Keratinocyte (primary cell): ENCODE data around the gene ITIH1. TPM values are rescaled to one million over a fixed set of nuclear protein-coding genes. Genes with fewer than 3 reads are reported as not detected.

Source experiments
- DNase-seq: peaks from one replicate; pipeline ENCODE4 v3.0.0-alpha.2; 2011; ENCODE audit warnings: low read depth, missing footprints, low spot score
- FAIRE-seq: peaks from 2 replicates; lab custom pipeline; 2011; peaks lifted over from hg19 to GRCh38; lab: Jason Lieb, UNC
- H2AFZ ChIP-seq: 2 replicates; pipeline ENCODE4 v1.6.0; 2012; ENCODE audit warnings: low read length, control low read depth, inconsistent platforms; ENCODE audit not compliant: control insufficient read depth
- H3K27ac ChIP-seq: 2 replicates; pipeline ENCODE4 v1.5.1; 2011; ENCODE audit warnings: low read length; ENCODE audit not compliant: control insufficient read depth, insufficient read depth
- H3K27me3 ChIP-seq: 3 replicates; pipeline ENCODE4 v1.6.0; 2011; ENCODE audit warnings: low read length; ENCODE audit not compliant: control insufficient read depth, insufficient read depth; ENCODE audit errors: extremely low read depth
- H3K36me3 ChIP-seq, 2 experiments: 2 replicates in 1 of 2; 3 replicates in 1 of 2; pipeline ENCODE4 v1.5.1; 2011; ENCODE audit warnings: low read length in 2 of 2, mild to moderate bottlenecking in 1 of 2; ENCODE audit not compliant: control insufficient read depth in 2 of 2, insufficient read depth in 2 of 2; ENCODE audit errors: extremely low read depth in 1 of 2
- H3K4me1 ChIP-seq: 3 replicates; pipeline ENCODE4 v1.5.1; 2011; ENCODE audit warnings: low read length; ENCODE audit not compliant: control insufficient read depth, insufficient read depth; ENCODE audit errors: extremely low read depth
- H3K4me2 ChIP-seq: 3 replicates; pipeline ENCODE4 v1.6.0; 2011; ENCODE audit warnings: low read depth, low read length; ENCODE audit not compliant: control insufficient read depth, insufficient read depth; ENCODE audit errors: extremely low read depth
- H3K4me3 ChIP-seq, 3 experiments: fragments of 200-600 bp in 1 of 3; sonication (generic) in 1 of 3; 2 replicates in 2 of 3; 3 replicates in 1 of 3; pipeline ENCODE4 v1.5.1; 2011 to 2016; ENCODE audit warnings: low read length in 3 of 3, mild to moderate bottlenecking in 3 of 3, control low read depth in 2 of 3, inconsistent platforms in 1 of 3, low read depth in 1 of 3, mixed read lengths in 1 of 3, mixed run types in 1 of 3, moderate library complexity in 1 of 3; ENCODE audit not compliant: control insufficient read depth in 2 of 3, insufficient read depth in 2 of 3; ENCODE audit errors: extremely low read depth in 1 of 3
- H3K79me2 ChIP-seq: 2 replicates; pipeline ENCODE4 v1.6.0; 2012; ENCODE audit warnings: low read length; ENCODE audit not compliant: control insufficient read depth, insufficient read depth
- H3K9ac ChIP-seq: 3 replicates; pipeline ENCODE4 v1.6.0; 2011; ENCODE audit warnings: low read length; ENCODE audit not compliant: control insufficient read depth, insufficient read depth; ENCODE audit errors: extremely low read depth
- H3K9me1 ChIP-seq: 3 replicates; pipeline ENCODE4 v1.6.0; 2011; ENCODE audit warnings: low read length; ENCODE audit not compliant: control insufficient read depth, insufficient read depth; ENCODE audit errors: extremely low read depth
- H3K9me3 ChIP-seq: 2 replicates; pipeline ENCODE4 v1.5.1; 2012; ENCODE audit warnings: low read depth, low read length; ENCODE audit not compliant: control insufficient read depth
- H4K20me1 ChIP-seq: 3 replicates; pipeline ENCODE4 v1.6.0; 2011; ENCODE audit warnings: low read length; ENCODE audit not compliant: control insufficient read depth, insufficient read depth; ENCODE audit errors: extremely low read depth
- EZH2 ChIP-seq: IDR thresholded peaks from one replicate; pipeline ENCODE4 v1.6.1; 2012; ENCODE audit warnings: inconsistent platforms, mild to moderate bottlenecking, low read length, moderate library complexity
- dilution Hi-C: fragments of 300-500 bp; cut with MboI; formaldehyde crosslinking; loops from one replicate; pipeline ENCODE4 v1.7.0; 2020; ENCODE audit warnings: low sequenced_read_pairs; ENCODE audit not compliant: extremely low pct_ligation_motif_present
- polyA plus RNA-seq, 5 experiments: library from polyadenylated mRNA; depleted of rRNA in 3 of 5; stranded (reverse) in 3 of 5; stranded (forward) in 1 of 5; unstranded in 1 of 5; fragments of >200 nt; gene quantifications; 1 replicate in 1 of 5; 2 replicates in 3 of 5; 3 replicates in 1 of 5; pipeline versions ENCODE4 v1.2.1 to v1.2.3, GENCODE V29; 2011 to 2012; ENCODE audit warnings: missing spikeins in 2 of 5, low read depth in 1 of 5, low replicate concordance in 1 of 5
- TF ChIP-seq, protein P1 (sequence below), 3 experiments: IDR thresholded peaks in 1 of 3; conservative IDR thresholded peaks in 1 of 3; optimal IDR thresholded peaks in 1 of 3; 2 replicates in 2 of 3; 3 replicates in 1 of 3; pipeline versions ENCODE3 to v1.5.1; 2011; ENCODE audit warnings: low read length in 3 of 3, mild to moderate bottlenecking in 3 of 3, moderate library complexity in 2 of 3, control low read depth in 1 of 3, inconsistent platforms in 1 of 3; ENCODE audit not compliant: insufficient read depth in 2 of 3; ENCODE audit errors: extremely low read depth in 1 of 3

Gene ITIH1
- polyA plus RNA-seq, 1 donor (not counting 4 experiments of a cell fraction or from before 2014, with no cell fraction given) = not detected

DNA sequence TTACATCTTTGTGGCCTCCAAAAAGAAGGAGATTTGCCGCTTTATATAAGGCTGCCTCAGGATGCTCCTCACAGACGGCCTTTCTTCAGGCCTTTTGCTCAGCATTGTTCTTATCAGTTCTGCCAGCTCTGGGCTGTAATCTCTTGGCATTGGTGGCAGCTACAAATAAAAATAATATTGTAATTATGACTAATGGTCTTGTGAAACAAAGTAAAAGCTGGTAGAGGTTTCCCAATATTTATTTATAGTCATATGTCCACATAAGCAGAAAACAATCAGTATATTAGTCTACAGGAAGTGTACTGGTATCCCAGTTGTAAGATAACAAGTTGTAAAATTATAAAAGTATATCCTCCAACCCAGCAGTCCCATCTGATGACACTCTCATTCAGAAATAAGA is 13.9 kb upstream of the ITIH1 start:
- H3K4me1 ChIP-seq = no peaks in the 10 kb centered on the region
- H3K9me1 ChIP-seq = no peaks in the 10 kb centered on the region
- TF ChIP-seq EZH2 = no peak
- TF ChIP-seq, protein P1, sequence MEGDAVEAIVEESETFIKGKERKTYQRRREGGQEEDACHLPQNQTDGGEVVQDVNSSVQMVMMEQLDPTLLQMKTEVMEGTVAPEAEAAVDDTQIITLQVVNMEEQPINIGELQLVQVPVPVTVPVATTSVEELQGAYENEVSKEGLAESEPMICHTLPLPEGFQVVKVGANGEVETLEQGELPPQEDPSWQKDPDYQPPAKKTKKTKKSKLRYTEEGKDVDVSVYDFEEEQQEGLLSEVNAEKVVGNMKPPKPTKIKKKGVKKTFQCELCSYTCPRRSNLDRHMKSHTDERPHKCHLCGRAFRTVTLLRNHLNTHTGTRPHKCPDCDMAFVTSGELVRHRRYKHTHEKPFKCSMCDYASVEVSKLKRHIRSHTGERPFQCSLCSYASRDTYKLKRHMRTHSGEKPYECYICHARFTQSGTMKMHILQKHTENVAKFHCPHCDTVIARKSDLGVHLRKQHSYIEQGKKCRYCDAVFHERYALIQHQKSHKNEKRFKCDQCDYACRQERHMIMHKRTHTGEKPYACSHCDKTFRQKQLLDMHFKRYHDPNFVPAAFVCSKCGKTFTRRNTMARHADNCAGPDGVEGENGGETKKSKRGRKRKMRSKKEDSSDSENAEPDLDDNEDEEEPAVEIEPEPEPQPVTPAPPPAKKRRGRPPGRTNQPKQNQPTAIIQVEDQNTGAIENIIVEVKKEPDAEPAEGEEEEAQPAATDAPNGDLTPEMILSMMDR (optimal IDR thresholded peaks at IDR 0.05 in 1 of 3, IDR thresholded peaks at IDR 0.05 in 1 of 3, conservative IDR thresholded peaks at IDR 0.05 in 1 of 3; ENCODE audit: extremely low read depth in 1 of 3, insufficient read depth in 2 of 3, low read length in 3 of 3) = no peak
- peaks cover 4 to 8% of the 10 kb centered on the region in 2 experiments for H3K36me3 ChIP-seq
- H3K4me2 ChIP-seq = no peak overlapping the region
- FAIRE-seq = no peak
- H3K4me3 ChIP-seq = no peak overlapping the region
- dilution Hi-C loops = no loop called here
- no peaks in the 10 kb centered on the region for H3K27me3 ChIP-seq
- no peak for DNase-seq
- H3K9me3 ChIP-seq = no peaks in the 10 kb centered on the region
- H3K27ac ChIP-seq = no peak overlapping the region
- H3K79me2 ChIP-seq = peaks cover 3% of the 10 kb centered on the region
- H3K9ac ChIP-seq = no peak overlapping the region
- no peak overlapping the region for H2AFZ ChIP-seq
- H4K20me1 ChIP-seq = no peaks in the 10 kb centered on the region

DNA sequence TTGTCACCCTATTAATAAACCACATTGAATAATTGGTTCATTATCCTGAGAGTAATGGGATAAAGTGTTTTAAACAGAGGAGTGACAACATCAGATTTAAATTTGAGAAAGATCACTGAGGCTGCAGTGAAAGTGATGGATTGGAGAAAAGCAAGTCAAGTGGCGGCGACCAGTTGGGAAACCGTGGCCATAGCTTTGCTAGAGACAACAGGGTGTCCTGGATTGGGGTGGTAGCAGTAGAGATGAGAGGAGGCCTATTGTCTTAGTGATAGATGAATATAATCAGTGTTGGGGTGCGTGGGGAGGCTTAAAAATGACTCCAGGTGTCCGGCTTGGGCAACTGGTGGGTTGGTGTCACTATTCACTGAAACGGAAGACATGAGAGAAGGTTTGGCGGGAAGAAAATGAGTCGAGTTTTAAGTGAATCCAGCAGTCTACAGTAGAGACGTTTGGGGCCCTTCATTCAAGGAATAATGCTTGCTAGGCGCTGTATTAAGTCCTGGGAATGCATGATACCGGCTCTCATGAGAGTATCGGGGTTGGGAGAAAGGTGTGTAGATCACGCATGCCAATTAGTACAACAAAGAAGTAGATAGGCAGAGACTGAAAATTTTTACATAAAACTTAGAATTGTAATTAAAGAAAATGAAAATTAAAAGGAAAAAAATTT is 7.5 kb upstream of the ITIH1 start:
- Histone ChIP-seq H3K4me2 (peak overlapping the region; percentile 96), H3K4me1 (peaks cover 11% of the 10 kb centered on the region), H2AFZ (peak overlapping the region; percentile 83), H3K9me1 (no peaks in the 10 kb centered on the region), H3K79me2 (peaks cover 16% of the 10 kb centered on the region), H3K9ac (peak overlapping the region; percentile 79), H3K9me3 (no peaks in the 10 kb centered on the region), H3K27ac (peak overlapping the region; percentile 65), H3K4me3 (peak overlapping the region; percentile 71 to 85 (median 81)), H3K27me3 (no peaks in the 10 kb centered on the region), H3K36me3 (peaks cover 4% of the 10 kb centered on the region in 2 experiments), H4K20me1 (no peaks in the 10 kb centered on the region)
- TF ChIP-seq EZH2 = no peak
- TF ChIP-seq, protein P1 (optimal IDR thresholded peaks at IDR 0.05 in 1 of 3, IDR thresholded peaks at IDR 0.05 in 1 of 3, conservative IDR thresholded peaks at IDR 0.05 in 1 of 3; ENCODE audit: extremely low read depth in 1 of 3, insufficient read depth in 2 of 3, low read length in 3 of 3) = no peak
- DNase-seq (no peak), FAIRE-seq (no peak)
- dilution Hi-C loops = no loop called here
